ENCODE results near the gene RNF225.
"Not testable (repeated sequence)": the region's sequence is repeated elsewhere in the genome, so short reads cannot be mapped to it uniquely, and the experiment has no call there.

The RNF225 gene

GRCh38 chr19:58395220-58395978 is at the start of gene RNF225:
TSS of gene RNF225 (plus strand) at chr19:58395656. CDS start at chr19:58396090, 434 bp downstream.
- no peak for DNase-seq

DNA sequence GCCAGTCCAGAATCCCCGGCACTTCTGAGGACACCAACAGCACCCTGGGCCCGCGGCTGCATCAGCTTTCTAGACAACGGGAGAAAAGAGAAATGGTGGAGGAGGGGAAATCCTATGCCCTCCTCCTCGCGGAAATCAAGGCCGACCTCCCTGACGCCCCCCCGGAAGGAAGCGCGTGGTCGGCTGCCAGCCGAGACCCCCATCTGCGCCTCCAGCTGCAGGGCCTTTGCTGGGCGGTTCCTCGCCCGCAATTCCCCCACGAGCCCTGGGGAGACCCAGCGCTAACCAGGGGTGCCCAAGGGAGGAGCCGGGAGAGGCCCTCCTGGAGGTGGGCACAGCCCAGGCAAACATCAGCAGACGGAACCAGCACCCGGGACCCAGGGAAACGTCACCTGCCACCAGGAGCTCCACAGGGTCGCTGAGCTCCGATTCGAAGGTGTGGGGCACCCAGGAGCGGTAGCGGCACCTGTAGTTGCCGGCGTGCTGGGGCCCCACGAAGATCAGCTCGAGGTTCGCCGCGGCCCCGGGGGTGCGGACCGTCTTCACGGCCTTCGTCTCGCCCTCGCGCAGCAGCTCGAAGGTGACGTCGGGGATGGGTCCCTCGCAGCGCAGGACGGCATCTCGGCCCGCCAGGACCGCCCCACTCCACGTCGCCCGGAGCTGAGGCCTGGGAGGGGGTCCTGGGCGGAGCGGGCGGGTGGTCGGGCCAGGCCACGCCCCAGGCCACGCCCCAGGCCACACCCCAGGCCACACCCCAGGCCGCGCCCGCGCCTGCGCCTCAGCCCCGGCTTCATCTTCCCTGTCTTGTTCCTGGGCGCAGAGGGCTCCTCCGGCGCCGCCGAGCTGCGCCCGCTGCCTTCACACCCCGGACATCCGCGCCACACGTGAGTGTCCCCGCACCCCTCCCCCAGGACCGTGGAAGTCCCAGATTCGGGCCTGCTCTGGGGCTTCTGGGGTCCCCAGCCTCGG is 48.2 kb upstream of the RNF225 start:
- no peak for DNase-seq

DNA sequence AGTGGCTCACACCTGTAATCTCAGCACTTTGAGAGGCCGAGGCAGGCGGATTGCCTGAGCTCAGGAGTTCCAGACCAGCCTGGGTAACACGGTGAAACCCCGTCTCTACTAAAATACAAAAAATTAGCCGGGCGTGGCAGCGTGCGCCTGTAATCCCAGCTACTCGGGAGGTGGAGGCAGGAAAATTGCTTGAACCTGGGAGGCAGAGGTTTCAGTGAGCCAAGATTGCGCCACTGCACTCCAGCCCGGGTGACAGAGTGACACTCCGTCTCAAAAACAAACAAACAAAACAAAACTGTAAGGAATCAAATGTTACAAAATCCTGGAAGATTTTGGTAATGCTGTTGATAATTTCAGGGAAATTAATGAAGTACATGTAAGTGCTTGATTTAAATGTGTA is 47.4 kb upstream of the RNF225 start:
- DNase-seq: not testable (repeated sequence)

GRCh38 chr19:58349590-58349989 is 45.9 kb upstream of the RNF225 start:
- no peak for DNase-seq

DNA sequence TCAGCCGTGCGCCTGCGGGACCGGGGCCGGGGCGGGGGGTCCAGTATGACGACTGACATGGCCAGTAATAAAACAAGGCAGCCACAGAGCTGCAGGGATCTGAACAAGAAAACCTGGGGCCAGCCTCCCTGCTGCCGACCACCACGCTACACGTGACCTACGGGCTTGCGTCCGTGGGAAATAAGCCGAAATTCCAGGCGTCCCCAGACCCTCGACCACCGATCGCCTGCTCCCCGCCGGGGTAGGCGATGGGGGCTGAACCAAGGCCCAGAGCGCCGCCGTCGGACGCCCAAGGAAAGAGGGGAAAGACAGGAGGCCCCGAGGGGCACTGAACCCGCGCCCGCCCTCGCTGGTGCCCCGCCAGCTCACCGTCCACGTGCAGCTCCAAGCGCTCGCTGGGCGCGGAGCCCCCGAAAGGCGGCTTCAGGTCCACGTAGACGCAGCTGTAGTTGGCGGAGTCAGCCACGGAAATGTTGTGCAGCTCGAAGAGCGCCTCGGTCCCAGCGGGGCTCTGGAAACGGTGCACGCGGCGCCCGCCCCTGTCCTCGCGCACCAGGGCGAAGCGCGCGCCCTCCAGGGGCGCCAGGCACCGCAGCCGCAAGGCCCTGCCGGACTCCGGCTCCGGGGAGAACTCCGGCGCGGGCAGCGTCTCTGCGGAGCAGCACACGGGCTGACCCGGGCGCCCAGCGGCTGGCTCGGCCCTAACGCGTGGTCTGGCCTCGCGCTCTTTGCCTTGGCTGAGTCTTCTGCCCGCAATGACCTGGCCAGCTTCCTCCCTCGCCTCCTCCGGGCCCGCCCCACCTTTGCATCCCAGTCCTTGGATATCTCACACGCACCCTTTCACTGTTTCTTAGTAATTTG is 45.2 kb upstream of the RNF225 start:
- no peak for DNase-seq

GRCh38 chr19:58350871-58351557 is 44.4 kb upstream of the RNF225 start:
- DNase-seq: no peak

DNA sequence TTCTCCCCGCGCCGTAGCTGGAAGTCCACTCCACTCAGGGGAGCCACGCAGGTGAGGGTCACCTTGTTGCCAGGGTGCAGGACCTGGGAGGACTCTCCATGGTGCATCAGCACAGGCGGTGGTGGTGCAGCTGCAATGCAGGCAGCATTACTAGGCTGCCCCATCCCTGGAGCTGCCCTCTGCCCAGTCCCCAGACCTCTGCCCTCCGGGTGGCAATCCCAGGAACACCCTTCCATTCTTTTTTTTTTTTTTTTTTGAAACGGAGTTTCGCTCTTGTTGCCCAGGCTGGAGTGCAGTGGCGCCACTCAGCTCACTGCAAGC is 43.9 kb upstream of the RNF225 start:
- no peak for DNase-seq

GRCh38 chr19:58351990-58352755 is 43.3 kb upstream of the RNF225 start:
- DNase-seq: no peak

DNA sequence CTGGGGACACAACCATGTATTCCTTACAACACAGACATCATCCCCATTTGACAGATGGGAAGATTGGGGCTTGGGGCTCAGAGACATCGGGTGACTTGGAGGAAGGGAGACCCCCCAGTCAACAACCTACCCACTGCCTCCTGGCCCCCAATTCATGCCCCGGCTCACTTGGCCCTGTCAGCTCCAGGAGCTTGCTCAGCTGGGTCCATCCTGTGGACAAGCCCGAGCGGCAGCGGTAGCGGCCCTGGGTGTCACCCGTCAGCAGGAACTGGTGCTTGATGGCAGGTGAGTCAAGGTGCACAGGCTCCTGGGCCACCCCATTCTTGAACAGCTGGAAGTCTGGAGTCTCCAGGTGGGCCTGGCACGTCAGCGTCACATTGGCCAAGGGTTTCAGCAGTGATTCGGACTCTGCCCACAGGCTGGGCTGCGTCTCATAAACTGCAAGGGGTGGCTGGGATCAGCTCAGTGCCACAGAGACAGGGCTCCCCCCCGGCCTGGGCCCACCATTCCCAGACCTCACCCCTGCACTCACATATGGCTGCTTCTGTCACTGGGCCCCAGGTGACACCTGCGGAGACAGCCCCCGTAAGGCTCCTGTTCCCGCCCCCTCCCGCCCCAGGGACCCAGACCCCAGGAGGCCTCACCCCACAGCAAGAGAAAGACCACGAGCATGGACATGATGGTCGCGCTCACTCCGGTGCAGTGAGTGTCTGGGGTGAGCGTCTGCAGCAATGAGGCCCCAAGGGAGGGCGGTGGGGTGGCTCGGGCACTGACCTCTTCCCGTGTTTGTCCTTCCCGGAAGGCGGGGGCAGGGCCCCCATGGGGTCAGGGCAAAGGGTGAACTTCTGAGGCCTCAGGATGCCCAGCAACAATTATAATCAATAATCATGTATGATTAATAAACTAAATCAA is 42.4 kb upstream of the RNF225 start, which contains the start of gene A1BG:
Gene A1BG (minus strand): TSS at position 733 of the 912 bp plus-strand sequence. CDS start 55 bp downstream, at position 678.
- no peak for DNase-seq

- no peak for DNase-seq
Measured at GRCh38 chr19:58353717-58354477, 41.6 kb upstream of the RNF225 start.

- no peak for DNase-seq
Measured at GRCh38 chr19:58354478-58355030, 40.9 kb upstream of the RNF225 start.

DNA sequence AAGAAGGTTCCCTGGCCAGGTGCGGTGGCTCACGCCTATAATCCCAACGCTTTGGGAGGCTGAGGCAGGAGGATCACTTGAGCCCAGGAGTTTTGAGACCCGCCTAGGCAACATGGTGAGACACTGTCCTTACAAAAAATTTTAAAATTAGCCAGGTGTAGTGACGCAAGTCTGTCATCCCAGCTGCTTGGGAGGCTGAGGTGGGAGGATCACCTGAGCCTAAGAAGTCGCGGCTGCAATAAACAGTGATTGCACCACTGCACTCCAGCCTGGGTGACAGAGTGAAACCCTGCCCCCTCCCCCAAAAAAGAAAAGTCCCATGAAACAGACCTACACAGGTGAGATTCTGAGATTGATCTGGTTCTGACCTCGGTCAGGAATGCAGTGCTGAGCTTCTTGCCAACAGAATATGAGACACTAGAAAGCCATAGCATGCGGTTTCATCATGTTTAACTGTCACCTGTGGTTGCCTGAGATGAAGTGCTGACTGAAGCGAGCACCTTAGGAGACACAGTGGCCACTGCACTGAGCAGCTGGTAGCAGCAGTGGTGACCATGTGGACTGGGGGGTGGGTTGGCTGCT is 40.1 kb upstream of the RNF225 start:
- DNase-seq: no peak

DNA sequence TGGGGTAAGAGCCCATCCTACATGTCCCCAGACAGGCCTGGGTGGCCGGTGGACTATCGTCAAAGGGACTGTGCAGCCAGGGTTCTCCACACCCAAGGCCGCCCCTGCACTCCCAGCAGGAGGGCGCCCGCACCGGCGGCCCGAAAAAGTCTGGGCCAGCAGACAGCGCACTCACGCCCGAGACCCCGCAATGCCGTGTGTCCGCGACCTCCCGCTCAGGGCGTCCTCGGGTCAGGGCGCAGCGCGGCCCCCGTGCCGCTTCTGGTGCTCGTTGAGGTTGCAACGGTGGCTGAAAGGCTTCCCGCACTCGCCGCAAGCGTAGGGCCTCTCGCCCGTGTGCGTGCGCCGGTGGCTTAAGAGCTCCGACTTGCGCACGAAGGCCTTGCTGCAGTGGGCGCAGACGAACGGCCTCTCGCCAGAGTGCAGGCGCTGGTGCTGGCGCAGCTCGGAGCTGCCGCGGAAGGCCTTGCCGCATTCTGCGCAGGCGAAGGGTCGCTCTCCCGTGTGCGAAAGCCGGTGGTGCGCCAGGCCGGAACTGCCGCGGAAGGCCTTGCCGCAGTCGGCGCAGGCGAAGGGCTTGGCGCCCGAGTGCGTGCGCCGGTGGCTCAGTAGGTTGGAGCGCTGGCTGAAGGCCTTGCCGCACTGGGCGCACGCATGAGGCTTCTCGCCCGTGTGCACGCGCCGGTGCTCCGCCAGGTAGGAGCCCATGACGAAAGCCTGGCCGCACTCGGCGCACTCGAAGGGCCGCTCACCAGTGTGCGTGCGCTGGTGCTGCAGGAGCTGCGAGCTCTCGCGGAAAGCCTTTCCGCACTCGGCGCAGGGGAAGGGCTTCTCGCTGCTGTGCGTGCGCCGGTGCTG is 39.3 kb upstream of the RNF225 start:
- no peak for DNase-seq

DNA sequence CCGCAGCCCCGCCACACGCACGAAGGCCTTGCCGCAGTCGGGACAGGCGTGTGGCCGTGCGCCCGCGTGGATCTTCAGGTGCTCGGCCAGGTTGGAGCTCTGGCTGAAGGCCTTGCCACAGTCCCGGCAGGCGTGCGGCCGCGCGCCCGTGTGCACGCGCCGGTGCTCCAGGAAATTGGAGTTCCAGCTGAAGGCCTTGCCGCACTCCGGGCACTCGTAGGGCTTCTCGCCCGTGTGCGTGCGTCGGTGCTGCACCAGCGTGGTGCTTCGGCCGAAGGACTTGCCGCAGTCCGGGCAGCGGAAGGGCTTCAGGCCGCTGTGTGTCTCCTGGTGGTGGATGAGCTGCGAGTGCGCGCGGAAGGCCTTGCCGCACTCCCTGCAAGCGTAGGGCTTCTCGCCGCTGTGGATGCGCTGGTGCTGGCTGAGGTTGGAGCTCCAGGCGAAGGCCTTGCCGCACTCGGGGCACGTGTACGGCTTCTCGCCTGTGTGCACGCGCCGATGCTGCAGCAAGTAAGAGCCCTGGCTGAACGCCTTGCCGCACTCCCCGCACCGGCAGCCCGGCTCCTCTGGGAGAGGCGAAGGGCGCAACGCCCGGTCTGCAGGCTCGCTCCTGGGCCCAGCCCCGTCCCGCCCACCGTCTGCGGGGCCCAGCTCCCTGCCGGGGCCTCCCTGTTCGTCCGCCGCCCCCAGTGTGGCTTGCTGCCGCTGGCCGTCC is 38.5 kb upstream of the RNF225 start:
- no peak for DNase-seq

DNA sequence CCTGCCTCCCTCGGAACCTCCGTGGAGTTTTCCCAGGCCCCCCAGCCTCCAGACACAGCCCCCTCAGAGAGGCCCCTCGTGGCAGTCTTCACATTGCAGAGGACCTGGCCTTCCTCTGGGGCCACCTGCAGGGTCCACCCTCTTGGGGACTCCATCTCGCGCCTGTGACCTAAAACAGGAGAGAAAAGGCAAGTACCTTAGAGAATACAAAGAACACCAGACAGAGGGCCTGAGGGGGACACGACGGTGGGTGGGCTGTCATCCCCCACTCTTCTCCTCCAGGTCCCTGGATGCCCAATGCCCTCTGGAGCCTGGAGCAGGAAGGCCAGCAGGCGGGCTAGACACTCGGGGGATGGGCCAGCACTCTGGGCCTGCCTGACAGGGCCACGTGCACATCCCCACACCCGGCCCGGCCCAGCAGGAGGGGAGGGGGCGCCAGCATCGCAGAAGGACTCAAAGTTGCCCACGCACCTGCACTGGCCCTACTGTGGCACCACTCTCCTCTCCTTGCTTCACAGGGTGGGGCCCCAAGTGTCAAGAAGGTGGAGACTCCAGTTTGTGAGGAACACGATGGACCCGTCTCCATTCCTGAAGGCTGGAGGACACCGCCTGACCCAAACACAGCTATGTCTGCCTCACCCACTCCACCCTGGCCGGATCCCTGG is 37.8 kb upstream of the RNF225 start:
- no peak for DNase-seq

- no peak for DNase-seq
Measured at GRCh38 chr19:58361900-58362271, 33.6 kb upstream of the RNF225 start.

All from NCI-H1417 treated with DMSO at 0.1 percent for 48 hours (cell line).